Sigmoid colon (tissue), 7 donors: Measurements from ENCODE around the gene FGF2. TPM values are rescaled to one million over a fixed set of nuclear protein-coding genes. Genes with fewer than 3 reads are reported as not detected.

Source experiments
- DNase-seq: peaks from one replicate; pipeline ENCODE4 v3.0.0-alpha.2; 2019
- H3K27ac ChIP-seq, 4 donors: fragments of 200-600 bp; sonication (generic); one replicate each; pipeline ENCODE4 v1.5.1; 2016 to 2019; ENCODE audit warnings: mild to moderate bottlenecking in 1 of 4
- H3K27me3 ChIP-seq, 3 donors: fragments of 200-600 bp; sonication (generic); one replicate each; pipeline ENCODE4 v1.5.1; 2019; ENCODE audit warnings: mild to moderate bottlenecking in 1 of 3
- H3K36me3 ChIP-seq, 4 donors: fragments of 200-600 bp; sonication (generic); one replicate each; pipeline ENCODE4 v1.5.1; 2016 to 2019
- H3K4me1 ChIP-seq, 4 donors: fragments of 200-600 bp; sonication (generic); one replicate each; pipeline ENCODE4 v1.5.1; 2017 to 2019
- H3K4me3 ChIP-seq, 4 donors: fragments of 200-600 bp; sonication (generic); one replicate each; pipeline ENCODE4 v1.5.1; 2017 to 2019; ENCODE audit warnings: mild to moderate bottlenecking in 2 of 4, moderate library complexity in 1 of 4
- H3K9me3 ChIP-seq, 4 donors: fragments of 200-600 bp in 3 of 4; sonication (generic) in 3 of 4; one replicate each; pipeline versions ENCODE4 v1.5.1 to v1.6.1; 2013 to 2019
- CTCF ChIP-seq, 4 experiments: fragments of 450-650 bp in 3 of 4; fragments of 200-600 bp in 1 of 4; IDR thresholded peaks; one replicate each; pipeline ENCODE4 v1.5.1; 2016 to 2019; ENCODE audit warnings: antibody characterized with exemption in 4 of 4, mild to moderate bottlenecking in 3 of 4, moderate library complexity in 2 of 4
- EP300 ChIP-seq, 4 donors: sonication (generic); formaldehyde crosslinking; IDR thresholded peaks; one replicate each; pipeline ENCODE4 v1.6.1; 2017; ENCODE audit warnings: antibody characterized with exemption in 4 of 4
- POLR2A ChIP-seq, 2 donors: fragments of 450-650 bp; IDR thresholded peaks; one replicate each; pipeline ENCODE4 v1.6.1; 2016; ENCODE audit warnings: antibody characterized with exemption in 2 of 2, mild to moderate bottlenecking in 2 of 2, moderate library complexity in 2 of 2
- POLR2AphosphoS5 ChIP-seq, 4 donors: sonication (generic); formaldehyde crosslinking; IDR thresholded peaks; one replicate each; pipeline ENCODE4 v1.6.1; 2017; ENCODE audit warnings: antibody characterized with exemption in 4 of 4
- WGBS, 2 donors: extraction: QIAGEN DNeasy Blood & Tissue Kit; methylation state at CpG; one replicate each; pipeline ENCODE4 v1.1.7; 2013; 5-methylcytosine and 5-hydroxymethylcytosine counted together
- intact Hi-C: fragments of 100-400 bp; cut with DNase I; formaldehyde crosslinking; loops from one replicate; pipeline ENCODE4 v1.15.1; 2023
- polyA plus RNA-seq, 3 donors: library from polyadenylated mRNA; stranded (reverse); fragments of 200-250 nt; gene quantifications; one replicate each; pipeline ENCODE4 v1.2.3, GENCODE V29; 2013
- total RNA-seq, 4 donors: library from RNA; depleted of rRNA; stranded (reverse); fragments of >200 nt; gene quantifications; one replicate each; pipeline ENCODE4 v1.1.0, GENCODE V29; 2016
- donor health status: healthy with polysubstance abuse.
- donor health status: Bipolar disorder and iron deficiency.
- donor health status: healthy.

Gene FGF2
- total and polyA plus RNA-seq, 7 donors: 0.46 to 54.7 (median 37.4) TPM

- Histone ChIP-seq H3K36me3 (peaks cover 0 to 25% (median 0%) of the 10 kb centered on the region in 4 donors), H3K27me3 (no peaks in the 10 kb centered on the region), H3K4me1 (peaks cover 0 to 20% (median 3%) of the 10 kb centered on the region in 4 donors), H3K27ac (no peak overlapping the region), H3K9me3 (no peaks in the 10 kb centered on the region), H3K4me3 (no peak overlapping the region)
- DNase-seq: no peak
- intact Hi-C loops: no loop called here
- 68 to 78% methylated on average over 4 of the region's 4 CpGs for WGBS, 2 donors
- no peak for TF ChIP-seq EP300 (IDR thresholded peaks at IDR 0.05)
- no peak for TF ChIP-seq POLR2AphosphoS5 (IDR thresholded peaks at IDR 0.05)
- TF ChIP-seq POLR2A (IDR thresholded peaks at IDR 0.05): no peak
These were observed 47.4 kb downstream of the FGF2 start for GRCh38 chr4:122873821-122874593.

GRCh38 chr4:122875949-122876348, 49.3 kb downstream of the FGF2 start:
- Histone ChIP-seq H3K27me3 (no peaks in the 10 kb centered on the region), H3K36me3 (peaks cover 0 to 31% (median 4%) of the 10 kb centered on the region in 4 donors), H3K4me1 (peaks cover 0 to 20% (median 3%) of the 10 kb centered on the region in 4 donors), H3K9me3 (no peaks in the 10 kb centered on the region), H3K4me3 (no peak overlapping the region), H3K27ac (no peak overlapping the region)
- TF ChIP-seq EP300 (IDR thresholded peaks at IDR 0.05) (no peak), POLR2A (IDR thresholded peaks at IDR 0.05) (no peak), CTCF (IDR thresholded peaks at IDR 0.05) (no peak), POLR2AphosphoS5 (IDR thresholded peaks at IDR 0.05) (no peak)
- DNase-seq: no peak
- intact Hi-C loops: no loop called here
- WGBS, 2 donors: 67 to 79% methylated on average over 5 of the region's 5 CpGs

GRCh38 chr4:122876456-122876855, 49.8 kb downstream of the FGF2 start:
- 48 to 77% methylated on average over 3 of the region's 3 CpGs for WGBS, 2 donors
- H3K9me3 ChIP-seq: no peaks in the 10 kb centered on the region

GRCh38 chr4:122879001-122879400, 52.4 kb downstream of the FGF2 start:
- H3K27me3 ChIP-seq: no peaks in the 10 kb centered on the region
- DNase-seq: no peak
- no peak overlapping the region for H3K27ac ChIP-seq
- TF ChIP-seq POLR2AphosphoS5 (IDR thresholded peaks at IDR 0.05) (no peak), POLR2A (IDR thresholded peaks at IDR 0.05) (no peak), EP300 (IDR thresholded peaks at IDR 0.05) (no peak), CTCF (IDR thresholded peaks at IDR 0.05) (no peak)
- intact Hi-C loops: no loop called here
- H3K4me1 ChIP-seq: peaks cover 0 to 14% (median 3%) of the 10 kb centered on the region in 4 donors
- H3K9me3 ChIP-seq: no peaks in the 10 kb centered on the region
- H3K36me3 ChIP-seq: peaks cover 0 to 37% (median 4%) of the 10 kb centered on the region in 4 donors
- H3K4me3 ChIP-seq: no peak overlapping the region

More at GRCh38 chr4:122876456-122876855, 49.8 kb downstream of the FGF2 start:
- Histone ChIP-seq H3K36me3 (peaks cover 0 to 36% (median 4%) of the 10 kb centered on the region in 4 donors), H3K27me3 (no peaks in the 10 kb centered on the region), H3K27ac (no peak overlapping the region), H3K4me1 (peaks cover 0 to 20% (median 3%) of the 10 kb centered on the region in 4 donors), H3K4me3 (no peak overlapping the region)
- intact Hi-C loops: no loop called here
- no peak for TF ChIP-seq CTCF (IDR thresholded peaks at IDR 0.05)
- TF ChIP-seq POLR2AphosphoS5 (IDR thresholded peaks at IDR 0.05): no peak
- DNase-seq: no peak

GRCh38 chr4:122882857-122883735, 56.5 kb downstream of the FGF2 start:
- Histone ChIP-seq H3K36me3 (peaks cover 0 to 16% (median 4%) of the 10 kb centered on the region in 4 donors), H3K27me3 (no peaks in the 10 kb centered on the region), H3K4me3 (no peak overlapping the region), H3K9me3 (no peaks in the 10 kb centered on the region), H3K27ac (no peak overlapping the region), H3K4me1 (peaks cover 0 to 7% (median 4%) of the 10 kb centered on the region in 4 donors)
- intact Hi-C loops: no loop called here
- WGBS, 2 donors: 89 to 92% methylated on average over 5 of the region's 5 CpGs
- no peak for TF ChIP-seq CTCF (IDR thresholded peaks at IDR 0.05)
- TF ChIP-seq POLR2AphosphoS5 (IDR thresholded peaks at IDR 0.05): no peak
- TF ChIP-seq POLR2A (IDR thresholded peaks at IDR 0.05): no peak
- no peak for TF ChIP-seq EP300 (IDR thresholded peaks at IDR 0.05)
- DNase-seq: no peak
